Neural cell (in vitro differentiated cells): ENCODE measurements around the gene LRGUK.

Experiments
- EP300 ChIP-seq: fragments of 450-650 bp; conservative IDR thresholded peaks from 2 replicates; pipeline ENCODE4 v1.6.1; 2014; ENCODE audit warnings: antibody characterized with exemption, mild to moderate bottlenecking, moderate library complexity; ENCODE audit not compliant: poor library complexity, severe bottlenecking
- POLR2AphosphoS5 ChIP-seq: IDR thresholded peaks from 2 replicates; pipeline ENCODE4 v1.6.1; 2012
- TAF1 ChIP-seq: IDR thresholded peaks from 2 replicates; pipeline ENCODE4 v1.6.1; 2012; ENCODE audit warnings: low read depth
- TF ChIP-seq, protein P1 (sequence below): fragments of 450-650 bp; IDR thresholded peaks from 2 replicates; pipeline ENCODE4 v1.5.1; 2014; ENCODE audit warnings: antibody characterized with exemption, mild to moderate bottlenecking, moderate library complexity; ENCODE audit not compliant: poor library complexity, severe bottlenecking

DNA sequence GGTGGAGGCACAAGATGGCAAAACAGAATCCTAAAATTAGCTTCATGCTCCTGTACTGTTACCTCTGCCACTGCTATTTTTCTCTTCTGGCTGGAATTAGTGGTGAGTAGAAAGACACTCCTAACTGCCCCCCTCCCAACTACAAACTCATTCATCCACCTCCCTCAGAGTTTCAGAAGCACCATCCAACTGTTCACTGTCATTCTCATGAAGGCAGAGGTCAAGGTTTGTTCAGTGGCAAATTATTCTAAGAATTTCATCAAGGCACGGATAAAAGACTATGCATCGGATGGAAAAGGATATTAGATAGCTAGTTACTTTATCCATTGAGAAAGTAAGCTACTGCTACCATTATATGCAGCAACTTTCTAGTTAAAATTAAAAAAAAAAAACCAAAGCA, 59.7 kb downstream of the LRGUK start:
- TF ChIP-seq, protein P1, sequence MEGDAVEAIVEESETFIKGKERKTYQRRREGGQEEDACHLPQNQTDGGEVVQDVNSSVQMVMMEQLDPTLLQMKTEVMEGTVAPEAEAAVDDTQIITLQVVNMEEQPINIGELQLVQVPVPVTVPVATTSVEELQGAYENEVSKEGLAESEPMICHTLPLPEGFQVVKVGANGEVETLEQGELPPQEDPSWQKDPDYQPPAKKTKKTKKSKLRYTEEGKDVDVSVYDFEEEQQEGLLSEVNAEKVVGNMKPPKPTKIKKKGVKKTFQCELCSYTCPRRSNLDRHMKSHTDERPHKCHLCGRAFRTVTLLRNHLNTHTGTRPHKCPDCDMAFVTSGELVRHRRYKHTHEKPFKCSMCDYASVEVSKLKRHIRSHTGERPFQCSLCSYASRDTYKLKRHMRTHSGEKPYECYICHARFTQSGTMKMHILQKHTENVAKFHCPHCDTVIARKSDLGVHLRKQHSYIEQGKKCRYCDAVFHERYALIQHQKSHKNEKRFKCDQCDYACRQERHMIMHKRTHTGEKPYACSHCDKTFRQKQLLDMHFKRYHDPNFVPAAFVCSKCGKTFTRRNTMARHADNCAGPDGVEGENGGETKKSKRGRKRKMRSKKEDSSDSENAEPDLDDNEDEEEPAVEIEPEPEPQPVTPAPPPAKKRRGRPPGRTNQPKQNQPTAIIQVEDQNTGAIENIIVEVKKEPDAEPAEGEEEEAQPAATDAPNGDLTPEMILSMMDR, result no peak
- TF ChIP-seq POLR2AphosphoS5 (no peak), TAF1 (no peak), EP300 (no peak)
